Kasumi-1 (cell line): ENCODE results near the gene ZNF689.
A peak's percentile ranks its signal among the peaks of the same experiment; 100 is the strongest.
"Not testable (repeated sequence)": the region's sequence is repeated elsewhere in the genome, so short reads cannot be mapped to it uniquely, and the experiment has no call there.

Experiments
- DNase-seq, 2 experiments: peaks; one replicate each; lab custom pipeline; 2025; lab: John Stamatoyannopoulos, UW

ZNF689 gene

GRCh38 chr16:30609926-30610839, at the start of gene ZNF689:
ZNF689 (minus strand) TSS chr16:30610389; CDS start chr16:30610041, 348 bp downstream.
- peak; percentile 85 to 86 for DNase-seq

GRCh38 chr16:30658731-30659506, 48.7 kb upstream of the ZNF689 start:
- peak; percentile 88 to 89 for DNase-seq

- DNase-seq: peak; percentile 87 to 89
Measured at GRCh38 chr16:30657866-30658730, 47.9 kb upstream of the ZNF689 start, which contains the start of gene FBRS. FBRS (plus strand) TSS chr16:30658431; CDS start chr16:30659519, 1,088 bp downstream.

- DNase-seq: peak in 1 of 2 experiments; percentile 29
Measured at GRCh38 chr16:30656974-30657865, 47.0 kb upstream of the ZNF689 start.

- DNase-seq: no peak
Measured at GRCh38 chr16:30656388-30656787, 46.2 kb upstream of the ZNF689 start.

- no peak for DNase-seq
Measured at GRCh38 chr16:30655815-30656347, 45.7 kb upstream of the ZNF689 start.

GRCh38 chr16:30654856-30655255, 44.7 kb upstream of the ZNF689 start:
- DNase-seq: no peak

- DNase-seq: no peak
Measured at GRCh38 chr16:30652718-30653117, 42.5 kb upstream of the ZNF689 start.

GRCh38 chr16:30652005-30652296, 41.8 kb upstream of the ZNF689 start:
- DNase-seq: no peak

- peak in 1 of 2 experiments; percentile 11 for DNase-seq
Measured at GRCh38 chr16:30651124-30652004, 41.2 kb upstream of the ZNF689 start.

GRCh38 chr16:30650369-30651123, 40.4 kb upstream of the ZNF689 start, which contains the start of gene PRR14:
PRR14 (plus strand) TSS chr16:30650960; CDS start chr16:30651646, 686 bp downstream.
- DNase-seq: peak; percentile 87 to 88

- DNase-seq: no peak
Measured at GRCh38 chr16:30649725-30650368, 39.7 kb upstream of the ZNF689 start.

GRCh38 chr16:30647274-30647571, 37.0 kb upstream of the ZNF689 start:
- no peak for DNase-seq

GRCh38 chr16:30645727-30646126, 35.5 kb upstream of the ZNF689 start:
- no peak for DNase-seq

- DNase-seq: no peak
Measured at GRCh38 chr16:30644334-30644830, 34.2 kb upstream of the ZNF689 start.

- no peak for DNase-seq
Measured at GRCh38 chr16:30641378-30641982, 31.3 kb upstream of the ZNF689 start.

- DNase-seq: peak; percentile 62 to 69
Measured at GRCh38 chr16:30637944-30638343, 27.8 kb upstream of the ZNF689 start.

- not testable (repeated sequence) for DNase-seq
Measured at GRCh38 chr16:30637139-30637538, 26.9 kb upstream of the ZNF689 start.
